GM12874 (cell line): ENCODE results near the gene ABHD12.

Source experiments
- CTCF ChIP-seq: IDR thresholded peaks from 2 replicates; pipeline ENCODE4 v1.5.1; 2011; ENCODE audit warnings: low read depth, mild to moderate bottlenecking, control low read depth, low read length, moderate library complexity; ENCODE audit not compliant: insufficient read depth

Gene ABHD12

GRCh38 chr20:25321991-25322390, 68.6 kb downstream of the ABHD12 start:
- no peak for TF ChIP-seq CTCF

GRCh38 chr20:25321262-25321831, 69.3 kb downstream of the ABHD12 start:
- no peak for TF ChIP-seq CTCF

- no peak for TF ChIP-seq CTCF
Measured at GRCh38 chr20:25320035-25320800, 70.4 kb downstream of the ABHD12 start.

- 0 out of 2 replicates have a peak, but pooled peaks have one; percentile 10 for TF ChIP-seq CTCF
Measured at GRCh38 chr20:25319241-25320034, 71.2 kb downstream of the ABHD12 start.

GRCh38 chr20:25318471-25319240, 72.0 kb downstream of the ABHD12 start:
- TF ChIP-seq CTCF: no peak

GRCh38 chr20:25317351-25318075, 73.1 kb downstream of the ABHD12 start:
- TF ChIP-seq CTCF: no peak
